Measurements from ENCODE around the gene ZBTB8B. TPM values are rescaled to one million over a fixed set of nuclear protein-coding genes. Genes with fewer than 3 reads are reported as not detected.
A peak's percentile ranks its signal among the peaks of the same experiment; 100 is the strongest.
"Not testable (repeated sequence)": the region's sequence is repeated elsewhere in the genome, so short reads cannot be mapped to it uniquely, and the experiment has no call there.

The ZBTB8B gene
- total RNA-seq, 1 donor from 2014 or later, result 3.3 TPM

DNA sequence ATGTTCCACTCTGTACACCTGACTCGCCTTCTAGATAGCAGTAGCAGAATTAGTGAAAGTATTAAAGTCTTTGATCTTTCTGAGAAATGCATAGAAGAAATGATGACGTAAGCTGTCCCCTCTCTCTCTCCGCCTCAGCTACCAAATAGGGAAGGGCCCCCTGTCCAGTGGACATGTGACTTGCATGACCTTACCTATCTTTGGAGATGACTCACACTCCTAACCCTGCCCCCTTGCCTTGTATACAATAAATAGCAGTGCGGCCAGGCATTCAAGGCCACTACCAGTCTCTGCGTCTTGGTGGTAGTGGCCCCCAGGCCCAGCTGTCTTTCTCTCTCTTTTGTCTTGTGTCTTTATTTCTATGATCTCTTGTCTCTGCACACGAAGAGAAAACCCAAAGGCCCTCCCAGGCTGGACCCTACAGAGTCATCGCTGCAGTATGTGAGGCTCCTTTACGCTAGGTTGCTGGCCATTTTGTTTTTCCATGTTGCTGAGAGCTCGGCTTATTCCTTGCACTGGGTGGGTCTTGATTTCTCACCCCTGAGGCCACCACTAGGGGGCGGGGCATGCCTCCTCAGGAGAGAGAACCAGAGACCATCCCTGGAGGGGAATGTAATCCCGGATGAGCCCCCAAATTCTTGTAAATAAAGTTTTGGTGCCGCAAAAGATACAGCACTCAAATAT, 16.0 kb upstream of the ZBTB8B start:
- no peak for TF ChIP-seq CTCF (conservative IDR thresholded peaks at IDR 0.05)
- H3K27me3 Mint-ChIP-seq (ENCODE audit: low read depth), result peaks cover 15% of the 10 kb centered on the region
- DNase-seq (ENCODE audit: low read depth, low spot score), result peak; percentile 77
- H3K27ac Mint-ChIP-seq (ENCODE audit: unreplicated experiment), result peak overlapping the region; percentile 15
- H3K36me3 Mint-ChIP-seq (ENCODE audit: low read depth), result no peaks in the 10 kb centered on the region
- H3K4me1 Mint-ChIP-seq, result peaks cover 19% of the 10 kb centered on the region
- no peaks in the 10 kb centered on the region for H3K9me3 Mint-ChIP-seq
- H3K4me3 Mint-ChIP-seq, result peak overlapping the region; percentile 73

DNA sequence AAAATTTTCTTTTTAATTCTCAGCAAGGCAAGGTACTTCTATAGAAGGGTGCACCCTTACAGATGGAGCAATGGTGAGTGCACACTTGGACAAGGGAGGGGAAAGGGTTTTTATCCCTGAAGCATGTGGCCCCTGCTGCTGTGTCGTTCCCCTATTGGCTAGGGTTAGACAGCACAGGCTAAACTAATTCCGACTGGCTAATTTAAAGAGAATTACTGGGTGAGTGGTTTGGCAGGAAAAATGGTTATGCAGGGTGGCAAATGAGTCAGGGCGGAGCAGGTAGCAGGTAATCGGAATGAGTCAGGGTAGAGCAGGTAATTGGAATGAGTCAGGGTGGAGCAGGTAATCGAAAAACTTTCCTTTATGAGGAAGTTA, 15.4 kb upstream of the ZBTB8B start:
- not testable (repeated sequence) for H3K9me3 Mint-ChIP-seq; DNase-seq (ENCODE audit: low read depth, low spot score); H3K27ac Mint-ChIP-seq (ENCODE audit: unreplicated experiment); H3K36me3 Mint-ChIP-seq (ENCODE audit: low read depth)
- Mint-ChIP-seq H3K27me3 (ENCODE audit: low read depth) (peaks cover 12% of the 10 kb centered on the region), H3K4me3 (peak overlapping the region; percentile 73), H3K4me1 (peaks cover 19% of the 10 kb centered on the region)

DNA sequence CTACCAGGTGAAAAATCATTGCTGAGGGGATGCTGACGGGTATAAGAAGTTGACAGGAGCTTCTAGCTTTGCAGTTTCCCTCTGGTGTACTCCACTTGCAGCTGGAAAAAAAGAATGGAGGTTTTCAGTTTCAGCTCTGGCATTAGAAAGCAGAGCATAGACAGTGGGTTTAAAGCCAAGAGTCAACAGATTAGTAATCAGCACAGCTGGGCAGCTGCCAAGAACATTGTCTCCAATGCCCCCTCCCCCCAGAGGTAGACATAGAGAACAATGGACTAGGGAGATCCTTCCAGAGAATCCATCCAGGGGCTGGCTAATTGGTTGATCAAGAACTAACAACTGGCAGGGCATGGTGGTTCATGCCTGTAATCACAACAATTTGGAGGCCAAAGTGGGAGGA, 10.1 kb upstream of the ZBTB8B start:
- Mint-ChIP-seq H3K27ac (ENCODE audit: unreplicated experiment) (no peak overlapping the region), H3K27me3 (ENCODE audit: low read depth) (peaks cover 2% of the 10 kb centered on the region), H3K4me3 (no peak overlapping the region), H3K9me3 (peaks cover 10% of the 10 kb centered on the region), H3K4me1 (no peaks in the 10 kb centered on the region), H3K36me3 (ENCODE audit: low read depth) (no peaks in the 10 kb centered on the region)
- no peak for TF ChIP-seq CTCF (conservative IDR thresholded peaks at IDR 0.05)
- no peak for DNase-seq (ENCODE audit: low read depth, low spot score)

GRCh38 chr1:32455958-32456357, 8.9 kb upstream of the ZBTB8B start:
- Mint-ChIP-seq H3K4me3 (no peak overlapping the region), H3K27me3 (ENCODE audit: low read depth) (peaks cover 2% of the 10 kb centered on the region), H3K9me3 (peaks cover 10% of the 10 kb centered on the region), H3K4me1 (no peaks in the 10 kb centered on the region), H3K36me3 (ENCODE audit: low read depth) (no peaks in the 10 kb centered on the region), H3K27ac (ENCODE audit: unreplicated experiment) (no peak overlapping the region)
- TF ChIP-seq CTCF (conservative IDR thresholded peaks at IDR 0.05), result no peak
- no peak for DNase-seq (ENCODE audit: low read depth, low spot score)

DNA sequence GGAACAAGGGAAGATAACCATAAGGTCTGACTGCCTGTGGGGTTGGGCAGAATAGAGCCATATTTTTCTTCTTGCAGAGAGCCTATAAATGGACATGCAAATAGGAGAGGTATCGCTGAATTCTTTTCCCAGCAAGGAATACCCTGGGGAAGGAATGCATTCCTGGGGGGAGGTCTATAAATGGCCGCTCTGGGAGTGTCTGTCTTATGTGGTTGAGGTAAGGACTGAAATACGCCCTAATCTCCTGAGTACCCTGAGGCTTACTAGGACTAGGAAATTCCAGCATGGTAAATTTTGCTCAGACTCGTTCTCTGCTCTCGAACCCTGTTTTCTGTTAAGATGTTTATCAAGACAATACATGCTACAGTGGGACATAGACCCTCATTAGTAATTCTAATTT, 6.1 kb upstream of the ZBTB8B start:
- H3K4me1 Mint-ChIP-seq; H3K4me3 Mint-ChIP-seq; H3K27ac Mint-ChIP-seq (ENCODE audit: unreplicated experiment); DNase-seq (ENCODE audit: low read depth, low spot score); H3K36me3 Mint-ChIP-seq (ENCODE audit: low read depth): not testable (repeated sequence)
- Mint-ChIP-seq H3K27me3 (ENCODE audit: low read depth) (peaks cover 18% of the 10 kb centered on the region), H3K9me3 (peaks cover 10% of the 10 kb centered on the region)

- not testable (repeated sequence) for H3K36me3 Mint-ChIP-seq (ENCODE audit: low read depth); H3K27ac Mint-ChIP-seq (ENCODE audit: unreplicated experiment); DNase-seq (ENCODE audit: low read depth, low spot score); H3K4me3 Mint-ChIP-seq
- Mint-ChIP-seq H3K4me1 (peaks cover 18% of the 10 kb centered on the region), H3K27me3 (ENCODE audit: low read depth) (peaks cover 20% of the 10 kb centered on the region), H3K9me3 (peaks cover 10% of the 10 kb centered on the region)
Measured at GRCh38 chr1:32462977-32463376, 1.9 kb upstream of the ZBTB8B start.

DNA sequence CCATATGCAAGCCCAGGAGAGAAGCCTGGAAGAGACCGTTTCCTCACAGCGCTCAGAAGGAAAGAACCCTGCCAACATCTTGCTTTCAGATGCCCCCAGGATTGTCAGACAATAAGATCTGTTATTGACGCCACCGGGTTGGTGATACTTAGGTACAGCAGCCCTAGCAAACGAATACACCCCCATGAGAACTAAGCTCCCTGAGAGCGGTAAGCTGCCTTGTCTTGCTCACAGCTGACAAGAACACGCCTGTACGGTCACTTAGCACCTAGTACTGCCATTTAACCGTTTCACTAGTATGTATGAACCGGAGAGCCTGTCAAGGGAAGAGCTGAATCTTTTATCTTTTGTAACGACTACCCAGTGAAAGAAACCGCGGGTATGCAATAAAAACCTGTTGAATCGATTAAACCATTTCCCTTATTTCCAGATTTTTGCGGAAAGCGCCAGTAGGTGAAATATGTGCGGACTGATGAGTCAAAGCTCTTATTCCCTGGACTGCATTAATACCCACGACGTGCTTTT, 619 bp upstream of the ZBTB8B start:
- Mint-ChIP-seq H3K27me3 (ENCODE audit: low read depth) (peaks cover 20% of the 10 kb centered on the region), H3K36me3 (ENCODE audit: low read depth) (no peaks in the 10 kb centered on the region), H3K4me3 (peak overlapping the region; percentile 96), H3K27ac (ENCODE audit: unreplicated experiment) (peak overlapping the region; percentile 78), H3K9me3 (peaks cover 2% of the 10 kb centered on the region), H3K4me1 (peaks cover 18% of the 10 kb centered on the region)
- peak; percentile 8 for DNase-seq (ENCODE audit: low read depth, low spot score)
- no peak for TF ChIP-seq CTCF (conservative IDR thresholded peaks at IDR 0.05)
